H1 (cell line): ENCODE results near the gene SMAP2. TPM values are rescaled to one million over a fixed set of nuclear protein-coding genes. Genes with fewer than 3 reads are reported as not detected.

Experiments
- CTCF ChIA-PET: fragments of 300-600 bp; sonication (Branson Sonifier 250); formaldehyde crosslinking; loops from one replicate; lab custom pipeline; 2021; ENCODE audit not compliant: partially characterized antibody; lab: Charles Lee
- POLR2A ChIA-PET: fragments of 300-600 bp; sonication (Branson Sonifier 250); formaldehyde crosslinking; loops from one replicate; lab custom pipeline; 2021; ENCODE audit warnings: inconsistent platforms; ENCODE audit not compliant: partially characterized antibody; lab: Charles Lee
- DNase-seq, 2 experiments: peaks; one replicate each; pipeline versions ENCODE4 v3.0.0 to v3.0.0-alpha.2; 2010 to 2022; ENCODE audit warnings: low spot score in 2 of 2, low read depth in 1 of 2, mixed read lengths in 1 of 2
- FAIRE-seq: peaks from 2 replicates; lab custom pipeline; 2011; peaks lifted over from hg19 to GRCh38; lab: Jason Lieb, UNC
- H2AFZ ChIP-seq: 2 replicates; pipeline ENCODE4 v1.8.1; 2012; ENCODE audit warnings: low read length, inconsistent platforms
- H2AK5ac ChIP-seq: 2 replicates; pipeline ENCODE4 v1.6.1; 2013; ENCODE audit warnings: low read depth, low read length
- H2BK120ac ChIP-seq: replicated peaks from 2 replicates; pipeline ENCODE3; 2013; ENCODE audit warnings: low read depth, low read length, inconsistent platforms
- H2BK12ac ChIP-seq: 2 replicates; pipeline ENCODE4 v1.6.1; 2013; ENCODE audit warnings: low read depth, low read length
- H2BK15ac ChIP-seq: 2 replicates; pipeline ENCODE4 v1.6.1; 2013; ENCODE audit warnings: low read length
- H2BK20ac ChIP-seq: 2 replicates; pipeline ENCODE4 v1.6.1; 2013; ENCODE audit warnings: low read length
- H2BK5ac ChIP-seq: 2 replicates; pipeline ENCODE4 v1.6.1; 2013; ENCODE audit warnings: low read depth, low read length
- H3K14ac ChIP-seq: 2 replicates; pipeline ENCODE4 v1.6.1; 2013; ENCODE audit warnings: inconsistent platforms; ENCODE audit not compliant: insufficient read length
- H3K18ac ChIP-seq: 2 replicates; pipeline ENCODE4 v1.6.1; 2013; ENCODE audit warnings: low read length; ENCODE audit errors: extremely low read depth
- H3K23ac ChIP-seq: 2 replicates; pipeline ENCODE4 v1.6.1; 2013; ENCODE audit warnings: inconsistent platforms; ENCODE audit not compliant: insufficient read length
- H3K23me2 ChIP-seq: 2 replicates; pipeline ENCODE4 v1.6.1; 2013; ENCODE audit warnings: low read depth, low read length
- H3K27ac ChIP-seq: 2 replicates; pipeline ENCODE4 v1.6.1; 2011; ENCODE audit warnings: low read depth, low read length, inconsistent platforms
- H3K27me3 ChIP-seq, 4 experiments: replicated peaks in 1 of 4; 1 replicate in 1 of 4; 2 replicates in 3 of 4; pipeline versions ENCODE4 v1.6.1 to v1.8.1; 2011 to 2013; ENCODE audit warnings: low read length in 3 of 4, mild to moderate bottlenecking in 3 of 4, inconsistent platforms in 2 of 4, mixed read lengths in 2 of 4, moderate library complexity in 1 of 4; ENCODE audit not compliant: control insufficient read depth in 3 of 4, insufficient read depth in 3 of 4; ENCODE audit errors: extremely low read depth in 1 of 4
- H3K36me3 ChIP-seq, 4 experiments: 2 replicates each; pipeline versions ENCODE4 v1.6.1 to v1.8.1; 2011 to 2013; ENCODE audit warnings: mild to moderate bottlenecking in 4 of 4, low read length in 3 of 4, moderate library complexity in 2 of 4, control low read depth in 1 of 4, inconsistent platforms in 1 of 4; ENCODE audit not compliant: insufficient read depth in 4 of 4, control insufficient read depth in 2 of 4
- H3K4ac ChIP-seq: replicated peaks from 2 replicates; pipeline ENCODE3; 2013; ENCODE audit warnings: low read length, low read depth, mixed read lengths, inconsistent platforms; ENCODE audit not compliant: insufficient read length
- H3K4me1 ChIP-seq, 4 experiments: replicated peaks in 1 of 4; 1 replicate in 1 of 4; 2 replicates in 3 of 4; pipeline versions ENCODE4 v1.6.1 to v1.8.1; 2011 to 2013; ENCODE audit warnings: low read length in 3 of 4, inconsistent platforms in 2 of 4, mixed read lengths in 1 of 4; ENCODE audit not compliant: insufficient read depth in 4 of 4, control insufficient read depth in 3 of 4
- H3K4me2 ChIP-seq, 2 experiments: 2 replicates each; pipeline versions ENCODE4 v1.6.1 to v1.8.1; 2011 to 2013; ENCODE audit warnings: low read depth in 2 of 2, low read length in 2 of 2, control low read depth in 1 of 2, inconsistent platforms in 1 of 2, mild to moderate bottlenecking in 1 of 2; ENCODE audit not compliant: insufficient read depth in 1 of 2
- H3K4me3 ChIP-seq, 4 experiments: fragments of 200-600, 300-600 bp in 1 of 4; sonication (generic), shearing (Covaris generic), sonication (Bioruptor Twin) in 1 of 4; 2 replicates each; pipeline versions ENCODE4 v1.5.1 to v1.8.1; 2011 to 2016; ENCODE audit warnings: low read length in 4 of 4, low read depth in 3 of 4, control low read depth in 2 of 4, inconsistent platforms in 2 of 4, mild to moderate bottlenecking in 2 of 4, mixed read lengths in 1 of 4, moderate library complexity in 1 of 4; ENCODE audit not compliant: insufficient read depth in 2 of 4; ENCODE audit errors: extremely low read depth in 1 of 4
- H3K56ac ChIP-seq: replicated peaks from 2 replicates; pipeline ENCODE3; 2013; ENCODE audit warnings: low read depth, mild to moderate bottlenecking, mixed read lengths, low read length, inconsistent platforms; ENCODE audit not compliant: insufficient read length
- H3K79me1 ChIP-seq: 2 replicates; pipeline ENCODE4 v1.6.1; 2013; ENCODE audit warnings: low read depth, low read length, control low read depth
- H3K79me2 ChIP-seq, 2 experiments: 2 replicates each; pipeline versions ENCODE4 v1.6.1 to v1.8.1; 2012 to 2013; ENCODE audit warnings: low read length in 2 of 2, mild to moderate bottlenecking in 2 of 2, inconsistent platforms in 1 of 2; ENCODE audit not compliant: insufficient read depth in 2 of 2, control insufficient read depth in 1 of 2
- H3K9ac ChIP-seq, 4 experiments: replicated peaks in 1 of 4; 1 replicate in 1 of 4; 2 replicates in 3 of 4; pipeline versions ENCODE4 v1.6.1 to v1.8.1; 2011 to 2013; ENCODE audit warnings: low read depth in 3 of 4, low read length in 3 of 4, control low read depth in 2 of 4, mild to moderate bottlenecking in 2 of 4, moderate library complexity in 2 of 4, inconsistent platforms in 1 of 4; ENCODE audit errors: extremely low read depth in 1 of 4
- H3K9me3 ChIP-seq, 2 experiments: 2 replicates each; pipeline versions ENCODE4 v1.6.1 to v1.8.1; 2012 to 2013; ENCODE audit warnings: mild to moderate bottlenecking in 2 of 2, moderate library complexity in 2 of 2, control low read depth in 1 of 2, inconsistent platforms in 1 of 2, low read depth in 1 of 2, low read length in 1 of 2, mixed read lengths in 1 of 2; ENCODE audit not compliant: insufficient read depth in 2 of 2
- H4K20me1 ChIP-seq, 2 experiments: replicated peaks in 1 of 2; 2 replicates each; pipeline versions ENCODE3 to v1.8.1; 2011 to 2013; ENCODE audit warnings: inconsistent platforms in 2 of 2, low read length in 2 of 2, mild to moderate bottlenecking in 1 of 2; ENCODE audit not compliant: insufficient read depth in 2 of 2, control insufficient read depth in 1 of 2
- H4K5ac ChIP-seq: 2 replicates; pipeline ENCODE4 v1.6.1; 2013; ENCODE audit warnings: low read length, low read depth, mixed read lengths, inconsistent platforms; ENCODE audit not compliant: insufficient read length
- H4K8ac ChIP-seq: 2 replicates; pipeline ENCODE4 v1.8.0; 2013; ENCODE audit warnings: mild to moderate bottlenecking, moderate library complexity, low read length, inconsistent platforms; ENCODE audit not compliant: insufficient read depth; ENCODE audit errors: extremely low read depth
- H4K91ac ChIP-seq: replicated peaks from 2 replicates; pipeline ENCODE3; 2013; ENCODE audit warnings: low read length, mixed read lengths, inconsistent platforms; ENCODE audit not compliant: insufficient read length
- BCL11A ChIP-seq, 2 experiments: IDR thresholded peaks; one replicate each; pipeline ENCODE4 v1.6.1; 2011; ENCODE audit warnings: low read depth in 2 of 2, low read length in 2 of 2, mild to moderate bottlenecking in 2 of 2
- NRF1 ChIP-seq: IDR thresholded peaks from 2 replicates; pipeline ENCODE4 v1.6.1; 2011; ENCODE audit warnings: mild to moderate bottlenecking, low read depth, low read length, improper control_type of control experiment
- SUZ12 ChIP-seq: fragments of 200-600 bp; sonication (generic); IDR thresholded peaks from 2 replicates; pipeline ENCODE4 v1.6.1; 2012; ENCODE audit warnings: mild to moderate bottlenecking, inconsistent platforms, low read length, moderate library complexity, mixed read lengths
- WGBS, 2 experiments: shearing (Covaris generic) in 1 of 2; methylation state at CpG; one replicate each; pipeline versions ENCODE4 v1.1.6 to v1.1.7; 2013 to 2015; ENCODE audit warnings: low lambda C conversion rate in 2 of 2, mixed read lengths in 2 of 2, inconsistent platforms in 1 of 2, low coverage in 1 of 2, missing lambda C conversion rate in 1 of 2; ENCODE audit not compliant: insufficient replicate concordance in 2 of 2, insufficient coverage in 1 of 2, insufficient read length in 1 of 2; ENCODE audit errors: extremely low coverage in 1 of 2, missing lambda C conversion rate in 1 of 2; 5-methylcytosine and 5-hydroxymethylcytosine counted together
- polyA plus RNA-seq, 7 experiments: library from polyadenylated mRNA; depleted of rRNA in 3 of 7; stranded (reverse) in 5 of 7; unstranded in 2 of 7; fragments of >200 nt in 5 of 7; fragments of 200-250 nt in 2 of 7; gene quantifications; 1 replicate in 5 of 7; 2 replicates in 1 of 7; 4 replicates in 1 of 7; pipeline versions ENCODE4 v1.2.1 to v1.2.3, GENCODE V29; 2011 to 2013; ENCODE audit warnings: missing spikeins in 2 of 7, mixed read lengths in 2 of 7
- total RNA-seq: library from RNA; stranded (reverse); fragmentation: NEBNext Ultra II Directional; extraction: Animal tissue kit (Norgen Biotek cat#: 25700); gene quantifications from 2 replicates; pipeline ENCODE4 v1.2.1, GENCODE V29; 2021
- TF ChIP-seq, protein P1 (sequence below): IDR thresholded peaks from 2 replicates; pipeline ENCODE4 v1.6.1; 2012; ENCODE audit warnings: inconsistent platforms

The SMAP2 gene
- total and polyA plus RNA-seq, 2 of the 8 experiments (the other 6 are each of a cell fraction or from before 2014, with no cell fraction given) = 4.3 to 5.5 TPM

DNA sequence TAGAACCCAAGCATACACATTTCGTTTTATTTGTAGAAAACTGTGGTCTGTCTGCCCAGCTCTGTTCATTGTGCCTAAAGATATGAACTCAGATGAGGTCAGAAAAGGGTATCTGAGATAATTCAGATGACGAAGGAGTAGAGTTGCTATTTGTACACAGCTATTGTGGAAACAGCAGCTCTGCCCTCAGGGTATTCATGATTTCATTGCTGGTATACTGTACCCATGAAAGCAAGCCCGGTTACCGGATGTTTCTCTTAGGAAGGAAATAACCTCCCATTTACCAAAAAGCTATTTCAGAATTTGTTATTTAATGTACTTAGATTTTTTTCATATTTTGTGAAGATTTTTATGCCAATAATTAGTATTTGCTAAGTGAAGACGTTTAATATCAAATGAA, 37.8 kb downstream of the SMAP2 start:
- CTCF ChIA-PET = interaction anchor here (0.8 to 1.4 kb wide), 2 partner anchors 73 to 268 kb away, joined by 3 read pairs; no protein-coding TSS in a partner anchor
- no peak overlapping the region for H3K56ac ChIP-seq
- H4K8ac ChIP-seq = no peak overlapping the region
- no peak overlapping the region for H3K27ac ChIP-seq
- no peak for DNase-seq
- H2BK120ac ChIP-seq = no peak overlapping the region
- no peak overlapping the region for H3K14ac ChIP-seq
- no peak overlapping the region for H3K4me3 ChIP-seq
- no peaks in the 10 kb centered on the region for H3K27me3 ChIP-seq
- H2BK5ac ChIP-seq = no peak overlapping the region
- H3K79me2 ChIP-seq = no peaks in the 10 kb centered on the region
- H2AK5ac ChIP-seq = no peak overlapping the region
- H3K23me2 ChIP-seq = no peaks in the 10 kb centered on the region
- TF ChIP-seq SUZ12 (no peak), NRF1 (no peak), BCL11A (IDR thresholded peaks at IDR 0.05; ENCODE audit: low read depth in 2 of 2, low read length in 2 of 2) (no peak)
- TF ChIP-seq, protein P1, sequence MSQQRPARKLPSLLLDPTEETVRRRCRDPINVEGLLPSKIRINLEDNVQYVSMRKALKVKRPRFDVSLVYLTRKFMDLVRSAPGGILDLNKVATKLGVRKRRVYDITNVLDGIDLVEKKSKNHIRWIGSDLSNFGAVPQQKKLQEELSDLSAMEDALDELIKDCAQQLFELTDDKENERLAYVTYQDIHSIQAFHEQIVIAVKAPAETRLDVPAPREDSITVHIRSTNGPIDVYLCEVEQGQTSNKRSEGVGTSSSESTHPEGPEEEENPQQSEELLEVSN = no peak
- POLR2A ChIA-PET = no interaction called here
- peaks cover 0 to 6% (median 1%) of the 10 kb centered on the region in 4 experiments; a peak in 2 of 7 replicates for H3K4me1 ChIP-seq
- no peak for FAIRE-seq
- no peaks in the 10 kb centered on the region; a peak in 1 of 8 replicates for H3K36me3 ChIP-seq
- no peak overlapping the region for H2AFZ ChIP-seq
- H4K5ac ChIP-seq = no peak overlapping the region
- H3K79me1 ChIP-seq = no peaks in the 10 kb centered on the region
- H3K9ac ChIP-seq = no peak overlapping the region
- no peak overlapping the region for H2BK20ac ChIP-seq
- no peak overlapping the region for H2BK15ac ChIP-seq
- no peak overlapping the region for H3K23ac ChIP-seq
- H3K4me2 ChIP-seq = no peak overlapping the region
- H3K18ac ChIP-seq = no peak overlapping the region
- no peak overlapping the region for H3K4ac ChIP-seq
- H4K91ac ChIP-seq = no peak overlapping the region
- H3K9me3 ChIP-seq = no peaks in the 10 kb centered on the region
- no peak overlapping the region for H2BK12ac ChIP-seq
- 90% methylated on average over 5 of the region's 5 CpGs; no CpG with 5 or more reads in 1 of the 2 experiments for WGBS, 2 experiments
- no peaks in the 10 kb centered on the region for H4K20me1 ChIP-seq
